Left lung (tissue), 10 donors: ENCODE results near the gene MYO18A. TPM values are rescaled to one million over a fixed set of nuclear protein-coding genes. Genes with fewer than 3 reads are reported as not detected.

Experiments
- ATAC-seq: fragments of 200-7000 bp; cut with Tn5 transposase; one replicate; pipeline ENCODE4 v1.9.1; 2020; ENCODE audit warnings: moderate library complexity
- DNase-seq, 4 donors: peaks; one replicate each; pipeline ENCODE4 v3.0.0-alpha.2; 2013 to 2020
- H3K27ac ChIP-seq, 2 donors: fragments of 200-600 bp; sonication (generic) in 1 of 2; one replicate each; pipeline versions ENCODE4 v1.5.0 to v1.8.0; 2020 to 2021
- H3K27me3 ChIP-seq, 2 donors: fragments of 200-600 bp; sonication (generic) in 1 of 2; one replicate each; pipeline versions ENCODE4 v1.5.0 to v1.8.0; 2020 to 2021
- H3K36me3 ChIP-seq, 2 donors: fragments of 200-600 bp; sonication (generic) in 1 of 2; one replicate each; pipeline versions ENCODE4 v1.5.0 to v1.8.0; 2020 to 2021
- H3K4me1 ChIP-seq, 2 donors: fragments of 200-600 bp; one replicate each; pipeline ENCODE4 v1.8.0; 2021
- H3K4me3 ChIP-seq, 2 donors: fragments of 200-600 bp; sonication (generic) in 1 of 2; one replicate each; pipeline versions ENCODE4 v1.5.0 to v1.8.0; 2020 to 2021; ENCODE audit warnings: mild to moderate bottlenecking in 1 of 2
- H3K9me3 ChIP-seq, 2 donors: fragments of 200-600 bp; sonication (generic) in 1 of 2; one replicate each; pipeline versions ENCODE4 v1.5.0 to v1.8.0; 2020 to 2021
- CTCF ChIP-seq, 2 donors: fragments of 200-600 bp; sonication (generic) in 1 of 2; IDR thresholded peaks; one replicate each; pipeline versions ENCODE4 v1.5.0 to v1.8.0; 2021; ENCODE audit warnings: antibody characterized with exemption in 2 of 2
- intact Hi-C, 2 donors: fragments of 100-400 bp; cut with DNase I; formaldehyde crosslinking; loops; one replicate each; pipeline versions ENCODE4 v1.11.2 to v1.14.2; 2022
- polyA plus RNA-seq, 6 donors: library from polyadenylated mRNA; unstranded; fragments of 120-200 nt; gene quantifications; one replicate each; pipeline ENCODE4 v1.2.1, GENCODE V29; 2013; ENCODE audit not compliant: insufficient read length in 6 of 6
- total RNA-seq, 2 donors: library from RNA; stranded (reverse); fragmentation: NEBNext Ultra II Directional; extraction: Animal tissue kit (Norgen Biotek cat#: 25700); gene quantifications; one replicate each; pipeline ENCODE4 v1.2.1, GENCODE V29; 2021
- donor health status: DM: no; HTN: yes; CAD: no.
- donor health status: DM: no; HTN: no; CAD: no.

MYO18A gene
- total and polyA plus RNA-seq, 8 donors = 37.0 to 58.3 (median 40.4) TPM

- TF ChIP-seq CTCF (IDR thresholded peaks at IDR 0.05) = peak; percentile 84 to 92
- ATAC-seq (peak; percentile 58), DNase-seq (peak; percentile 51 to 92 (median 67))
- peaks cover 4 to 43% of the 10 kb centered on the region in 2 donors for H3K4me1 ChIP-seq
- H3K4me3 ChIP-seq = no peak overlapping the region
- no peak overlapping the region for H3K27ac ChIP-seq
- H3K9me3 ChIP-seq = no peaks in the 10 kb centered on the region
- H3K36me3 ChIP-seq = peaks cover 0 to 79% of the 10 kb centered on the region in 2 donors
- H3K27me3 ChIP-seq = no peaks in the 10 kb centered on the region
- intact Hi-C loops = loop anchor here (5.0 to 10.0 kb wide), 2 partner anchors 137 to 145 kb away; no protein-coding TSS in a partner anchor
Measured at GRCh38 chr17:29111816-29112499, 68.2 kb downstream of the MYO18A start.

- Histone ChIP-seq H3K4me3 (no peak overlapping the region), H3K27ac (no peak overlapping the region), H3K27me3 (no peaks in the 10 kb centered on the region), H3K4me1 (peaks cover 4 to 35% of the 10 kb centered on the region in 2 donors), H3K9me3 (no peaks in the 10 kb centered on the region), H3K36me3 (peaks cover 0 to 91% of the 10 kb centered on the region in 2 donors)
- no peak for ATAC-seq
- intact Hi-C loops = loop anchor here (5.0 to 10.0 kb wide), 2 partner anchors 136 to 143 kb away; no protein-coding TSS in a partner anchor
- no peak for DNase-seq
- no peak for TF ChIP-seq CTCF (IDR thresholded peaks at IDR 0.05)
Measured at GRCh38 chr17:29110372-29110757, 69.8 kb downstream of the MYO18A start.

- H3K27ac ChIP-seq = no peak overlapping the region
- no peaks in the 10 kb centered on the region for H3K9me3 ChIP-seq
- intact Hi-C loops = loop anchor here (5.0 to 10.0 kb wide), 2 partner anchors 135 to 142 kb away; no protein-coding TSS in a partner anchor
- H3K4me1 ChIP-seq = peaks cover 4 to 35% of the 10 kb centered on the region in 2 donors
- no peak overlapping the region for H3K4me3 ChIP-seq
- peaks cover 0 to 91% of the 10 kb centered on the region in 2 donors for H3K36me3 ChIP-seq
- DNase-seq = peak in 1 of 4 donors; percentile 72
- ATAC-seq = no peak
- no peak for TF ChIP-seq CTCF (IDR thresholded peaks at IDR 0.05)
- no peaks in the 10 kb centered on the region for H3K27me3 ChIP-seq
Measured at GRCh38 chr17:29109477-29110371, 70.5 kb downstream of the MYO18A start.

GRCh38 chr17:29108823-29109476, 71.2 kb downstream of the MYO18A start:
- Histone ChIP-seq H3K4me3 (no peak overlapping the region), H3K4me1 (peaks cover 4 to 35% of the 10 kb centered on the region in 2 donors), H3K27ac (peak overlapping the region; percentile 59 to 65), H3K9me3 (no peaks in the 10 kb centered on the region), H3K36me3 (peaks cover 0 to 91% of the 10 kb centered on the region in 2 donors), H3K27me3 (no peaks in the 10 kb centered on the region)
- DNase-seq = no peak
- intact Hi-C loops = no loop called here
- ATAC-seq = no peak
- TF ChIP-seq CTCF (IDR thresholded peaks at IDR 0.05) = no peak
